Thyroid gland (tissue), 4 donors: ENCODE data around the gene FCGR3A.

ENCODE experiments used
- CTCF ChIP-seq, 6 experiments: fragments of 200-600 bp in 3 of 6; fragments of 450-650 bp in 3 of 6; sonication (generic) in 3 of 6; IDR thresholded peaks; one replicate each; pipeline ENCODE4 v1.5.1; 2016 to 2019; ENCODE audit warnings: antibody characterized with exemption in 6 of 6, mild to moderate bottlenecking in 2 of 6, inconsistent platforms in 1 of 6, moderate library complexity in 1 of 6
- POLR2A ChIP-seq, 2 donors: fragments of 450-650 bp; IDR thresholded peaks; one replicate each; pipeline ENCODE4 v1.6.1; 2017; ENCODE audit warnings: antibody characterized with exemption in 2 of 2, mild to moderate bottlenecking in 2 of 2, moderate library complexity in 1 of 2

- TF ChIP-seq CTCF (IDR thresholded peaks at IDR 0.05), result no peak
- TF ChIP-seq POLR2A (IDR thresholded peaks at IDR 0.05), result no peak
Measured at GRCh38 chr1:161510477-161510876, 39.1 kb downstream of the FCGR3A start.
